GM21381 (cell line): Measurements from ENCODE around the gene JPT1.
A peak's percentile ranks its signal among the peaks of the same experiment; 100 is the strongest.

ENCODE experiments used
- ATAC-seq: cut with Tn5 transposase; IDR thresholded peaks from one replicate; pipeline ENCODE4 v1.9.1; 2021; ENCODE audit warnings: mild to moderate bottlenecking, moderate library complexity; ENCODE audit not compliant: unreplicated experiment

The JPT1 gene

GRCh38 chr17:75087558-75088453 lies 66.5 kb downstream of the JPT1 start, which contains the start of gene SLC16A5:
SLC16A5 (plus strand) TSS chr17:75087954; CDS start chr17:75093637, 5,683 bp downstream.
- ATAC-seq = peak; percentile 55

DNA sequence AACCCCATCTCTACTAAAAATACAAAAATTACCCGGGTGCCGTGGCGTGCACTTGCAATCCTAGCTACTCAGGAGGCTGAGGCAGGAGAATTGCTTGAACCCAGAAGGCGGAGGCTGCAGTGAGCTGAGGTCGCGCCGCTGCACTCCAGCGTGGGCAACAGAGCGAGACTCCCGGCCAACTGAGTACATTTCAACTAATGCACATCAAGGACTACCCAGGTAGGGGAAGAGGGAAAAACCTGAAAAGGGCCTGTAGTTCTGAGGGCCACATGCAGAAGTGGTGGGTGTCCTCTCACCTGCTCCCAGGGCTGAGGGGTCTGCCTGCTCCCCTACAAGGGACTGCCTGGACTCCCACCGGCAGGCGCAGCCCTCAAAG lies 67.1 kb downstream of the JPT1 start:
- no peak for ATAC-seq

DNA sequence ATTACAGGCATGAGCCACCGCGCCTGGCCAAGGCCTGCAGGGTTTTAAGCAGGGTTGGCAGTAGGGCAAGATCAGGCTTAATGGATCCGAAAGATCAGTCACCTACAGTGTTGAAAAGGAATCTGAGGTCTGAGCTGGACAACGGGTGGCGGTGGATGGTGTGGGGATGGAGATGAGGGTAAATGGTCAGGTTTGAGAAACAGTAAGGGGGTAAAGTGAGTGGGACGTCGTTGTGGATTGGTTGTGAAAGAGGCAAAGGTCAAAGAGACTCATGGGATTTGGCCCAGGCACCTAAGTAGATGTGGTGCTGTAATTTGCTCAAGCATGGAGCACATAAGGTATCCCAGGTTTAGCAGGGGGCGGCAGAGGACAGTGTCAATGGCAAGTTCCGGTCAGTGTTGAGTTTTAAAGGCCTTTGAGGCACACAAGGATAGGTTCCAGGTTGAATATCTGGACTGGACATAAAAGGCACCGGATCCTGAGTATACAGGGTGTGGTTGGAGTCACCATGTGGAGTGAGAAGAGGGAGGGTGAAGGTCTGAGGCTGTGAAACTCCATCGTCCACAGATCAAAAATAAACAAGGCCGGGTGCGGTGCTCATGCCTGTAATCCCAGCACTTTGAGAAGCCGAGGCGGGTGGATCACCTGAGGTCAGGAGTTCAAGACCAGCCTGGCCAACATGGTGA lies 67.7 kb downstream of the JPT1 start:
- ATAC-seq = no peak
